Upper lobe of right lung (tissue), 1 donor: Measurements from ENCODE around the gene TSPAN5. TPM values are rescaled to one million over a fixed set of nuclear protein-coding genes. Genes with fewer than 3 reads are reported as not detected.

Source experiments
- ATAC-seq: fragments of 200-7000 bp; cut with Tn5 transposase; one replicate; pipeline ENCODE4 v1.9.1; 2020; ENCODE audit warnings: mild to moderate bottlenecking, moderate library complexity
- DNase-seq: peaks from one replicate; pipeline ENCODE4 v3.0.0-alpha.2; 2020
- H3K27ac ChIP-seq: fragments of 200-600 bp; one replicate; pipeline ENCODE4 v1.8.0; 2022
- H3K27me3 ChIP-seq: fragments of 200-600 bp; one replicate; pipeline ENCODE4 v1.8.0; 2022; ENCODE audit warnings: mild to moderate bottlenecking
- H3K36me3 ChIP-seq: fragments of 200-600 bp; one replicate; pipeline ENCODE4 v1.8.0; 2022
- H3K4me1 ChIP-seq: fragments of 200-600 bp; one replicate; pipeline ENCODE4 v1.8.0; 2022
- H3K4me3 ChIP-seq: fragments of 200-600 bp; one replicate; pipeline ENCODE4 v1.8.0; 2022; ENCODE audit warnings: mild to moderate bottlenecking
- H3K9me3 ChIP-seq: fragments of 200-600 bp; one replicate; pipeline ENCODE4 v1.8.0; 2022
- CTCF ChIP-seq: fragments of 200-600 bp; IDR thresholded peaks from one replicate; pipeline ENCODE4 v1.8.0; 2022; ENCODE audit warnings: antibody characterized with exemption
- intact Hi-C: fragments of 100-400 bp; cut with DNase I; formaldehyde crosslinking; loops from one replicate; pipeline ENCODE4 v1.11.0; 2022
- total RNA-seq: library from RNA; stranded (reverse); fragmentation: NEBNext Ultra II Directional; extraction: Animal tissue kit (Norgen Biotek cat#: 25700); gene quantifications from one replicate; pipeline ENCODE4 v1.2.1, GENCODE V29; 2021
- donor health status: DM: no; HTN: yes; CAD: no; lungs with severe emphysema.

TSPAN5 gene
- total RNA-seq, 1 donor from 2014 or later = 6.9 TPM

DNA sequence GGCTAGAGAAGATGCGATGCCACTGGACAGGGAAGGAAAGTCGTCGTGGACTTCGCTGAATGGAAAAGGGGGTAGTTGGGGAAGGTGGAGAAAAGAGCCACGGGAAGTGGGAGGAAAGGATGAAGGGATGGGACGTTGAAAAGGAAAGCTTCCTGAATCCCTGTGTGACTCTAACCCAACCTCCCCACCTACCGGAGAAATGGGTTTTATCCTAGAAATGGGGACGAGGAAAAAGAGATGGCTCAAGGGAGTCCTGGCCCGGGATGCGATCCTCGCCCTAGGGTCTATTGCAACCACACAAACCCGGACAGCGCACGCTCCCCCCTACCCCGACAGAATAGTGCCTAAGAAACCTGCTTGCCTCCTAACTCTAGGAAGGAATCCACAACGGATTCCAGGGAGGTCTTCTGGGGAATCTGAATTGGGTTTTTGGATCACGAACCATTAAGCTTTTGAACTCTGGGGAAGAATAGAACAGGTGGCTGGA, 738 bp upstream of the TSPAN5 start:
- DNase-seq (no peak), ATAC-seq (no peak)
- peaks cover 16% of the 10 kb centered on the region for H3K4me1 ChIP-seq
- H3K36me3 ChIP-seq = no peaks in the 10 kb centered on the region
- H3K27ac ChIP-seq = peak overlapping the region; percentile 47
- no peaks in the 10 kb centered on the region for H3K9me3 ChIP-seq
- intact Hi-C loops = no loop called here
- TF ChIP-seq CTCF = no peak
- peak overlapping the region; percentile 76 for H3K4me3 ChIP-seq
- H3K27me3 ChIP-seq = no peaks in the 10 kb centered on the region

GRCh38 chr4:98657531-98658286, 702 bp downstream of the TSPAN5 start:
- intact Hi-C loops = no loop called here
- no peaks in the 10 kb centered on the region for H3K36me3 ChIP-seq
- H3K4me1 ChIP-seq = peaks cover 16% of the 10 kb centered on the region
- DNase-seq = no peak
- no peak overlapping the region for H3K27ac ChIP-seq
- ATAC-seq = no peak
- peak overlapping the region; percentile 76 for H3K4me3 ChIP-seq
- no peaks in the 10 kb centered on the region for H3K9me3 ChIP-seq
- H3K27me3 ChIP-seq = no peaks in the 10 kb centered on the region
- no peak for TF ChIP-seq CTCF

- intact Hi-C loops = no loop called here
- TF ChIP-seq CTCF = no peak
- no peak for DNase-seq
- Histone ChIP-seq H3K4me1 (peaks cover 16% of the 10 kb centered on the region), H3K27me3 (no peaks in the 10 kb centered on the region), H3K27ac (peak overlapping the region; percentile 11), H3K36me3 (no peaks in the 10 kb centered on the region), H3K9me3 (no peaks in the 10 kb centered on the region), H3K4me3 (peak overlapping the region; percentile 76)
- ATAC-seq = no peak
Measured at GRCh38 chr4:98656886-98657285, 1.5 kb downstream of the TSPAN5 start.

DNA sequence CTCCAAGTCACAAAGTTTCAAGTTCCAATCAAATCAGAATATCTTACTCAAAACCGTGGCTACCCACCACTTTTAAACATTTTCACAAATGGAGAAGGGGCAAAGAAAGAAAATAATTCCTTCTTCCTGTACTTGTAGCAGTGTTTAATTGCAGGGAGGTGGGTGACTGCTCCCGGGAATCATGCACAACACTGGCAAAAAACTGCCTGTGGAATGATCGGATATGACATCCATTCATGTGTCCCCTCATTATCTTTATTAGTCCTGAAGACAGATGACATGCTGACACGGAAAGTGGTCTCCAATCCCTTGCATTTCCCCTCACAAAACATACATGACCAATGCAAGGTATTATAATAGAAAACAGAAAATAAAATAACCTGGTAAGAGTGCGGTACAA, 2.0 kb downstream of the TSPAN5 start:
- H3K4me1 ChIP-seq = peaks cover 12% of the 10 kb centered on the region
- TF ChIP-seq CTCF = no peak
- H3K9me3 ChIP-seq = no peaks in the 10 kb centered on the region
- ATAC-seq (no peak), DNase-seq (no peak)
- H3K27me3 ChIP-seq = no peaks in the 10 kb centered on the region
- no peak overlapping the region for H3K27ac ChIP-seq
- no peaks in the 10 kb centered on the region for H3K36me3 ChIP-seq
- H3K4me3 ChIP-seq = no peak overlapping the region
- intact Hi-C loops = no loop called here

- TF ChIP-seq CTCF = no peak
- no peak overlapping the region for H3K4me3 ChIP-seq
Measured at GRCh38 chr4:98653890-98654867, 4.2 kb downstream of the TSPAN5 start.

More at GRCh38 chr4:98653890-98654867, 4.2 kb downstream of the TSPAN5 start:
- no peaks in the 10 kb centered on the region for H3K9me3 ChIP-seq
- H3K4me1 ChIP-seq = peaks cover 12% of the 10 kb centered on the region
- intact Hi-C loops = no loop called here
- no peaks in the 10 kb centered on the region for H3K36me3 ChIP-seq
- DNase-seq (no peak), ATAC-seq (no peak)
- no peaks in the 10 kb centered on the region for H3K27me3 ChIP-seq
- no peak overlapping the region for H3K27ac ChIP-seq
